Neural crest cell (in vitro differentiated cells): ENCODE measurements around the gene TPRA1. TPM values are rescaled to one million over a fixed set of nuclear protein-coding genes. Genes with fewer than 3 reads are reported as not detected.
A peak's percentile ranks its signal among the peaks of the same experiment; 100 is the strongest.

ENCODE experiments used
- DNase-seq: peaks from one replicate; pipeline ENCODE4 v3.0.0; 2021; ENCODE audit warnings: low read depth, mixed read lengths, low spot score
- H3K27ac Mint-ChIP-seq: one replicate; pipeline ENCODE4 v1.8.0; 2021; ENCODE audit warnings: mild to moderate bottlenecking, mixed read lengths; ENCODE audit not compliant: unreplicated experiment
- H3K27me3 Mint-ChIP-seq: 2 replicates; pipeline ENCODE4 v1.8.0; 2021; ENCODE audit warnings: low read depth, mild to moderate bottlenecking, mixed read lengths
- H3K36me3 Mint-ChIP-seq: 2 replicates; pipeline ENCODE4 v1.8.0; 2021; ENCODE audit warnings: low read depth, mild to moderate bottlenecking, mixed read lengths
- H3K4me1 Mint-ChIP-seq: 2 replicates; pipeline ENCODE4 v1.8.0; 2021; ENCODE audit warnings: mixed read lengths
- H3K4me3 Mint-ChIP-seq: one replicate; pipeline ENCODE4 v1.8.0; 2021; ENCODE audit warnings: mild to moderate bottlenecking, mixed read lengths
- H3K9me3 Mint-ChIP-seq: 2 replicates; pipeline ENCODE4 v1.8.0; 2021; ENCODE audit warnings: mixed read lengths
- long read RNA-seq: library from polyadenylated mRNA; unstranded; transcript quantifications from one replicate; pipeline ENCODE4 v2.0.0, GENCODE V29; 2020
- total RNA-seq: library from RNA; stranded (reverse); gene quantifications from 2 replicates; pipeline ENCODE4 v1.2.1, GENCODE V29; 2021
- TF ChIP-seq, protein P1 (sequence below): fragments of 200-600 bp; sonication (generic); conservative IDR thresholded peaks from 2 replicates; pipeline ENCODE4 v1.5.0; 2021; ENCODE audit warnings: antibody characterized with exemption, mild to moderate bottlenecking

TPRA1 gene
- 27.2 and 27.4 TPM in 2 replicates for total RNA-seq
- long read RNA-seq, partial matches to known transcripts, result 1 of 2 reads
- long read RNA-seq, other reads (novel, unspliced or antisense), result 0 of 2 reads

DNA sequence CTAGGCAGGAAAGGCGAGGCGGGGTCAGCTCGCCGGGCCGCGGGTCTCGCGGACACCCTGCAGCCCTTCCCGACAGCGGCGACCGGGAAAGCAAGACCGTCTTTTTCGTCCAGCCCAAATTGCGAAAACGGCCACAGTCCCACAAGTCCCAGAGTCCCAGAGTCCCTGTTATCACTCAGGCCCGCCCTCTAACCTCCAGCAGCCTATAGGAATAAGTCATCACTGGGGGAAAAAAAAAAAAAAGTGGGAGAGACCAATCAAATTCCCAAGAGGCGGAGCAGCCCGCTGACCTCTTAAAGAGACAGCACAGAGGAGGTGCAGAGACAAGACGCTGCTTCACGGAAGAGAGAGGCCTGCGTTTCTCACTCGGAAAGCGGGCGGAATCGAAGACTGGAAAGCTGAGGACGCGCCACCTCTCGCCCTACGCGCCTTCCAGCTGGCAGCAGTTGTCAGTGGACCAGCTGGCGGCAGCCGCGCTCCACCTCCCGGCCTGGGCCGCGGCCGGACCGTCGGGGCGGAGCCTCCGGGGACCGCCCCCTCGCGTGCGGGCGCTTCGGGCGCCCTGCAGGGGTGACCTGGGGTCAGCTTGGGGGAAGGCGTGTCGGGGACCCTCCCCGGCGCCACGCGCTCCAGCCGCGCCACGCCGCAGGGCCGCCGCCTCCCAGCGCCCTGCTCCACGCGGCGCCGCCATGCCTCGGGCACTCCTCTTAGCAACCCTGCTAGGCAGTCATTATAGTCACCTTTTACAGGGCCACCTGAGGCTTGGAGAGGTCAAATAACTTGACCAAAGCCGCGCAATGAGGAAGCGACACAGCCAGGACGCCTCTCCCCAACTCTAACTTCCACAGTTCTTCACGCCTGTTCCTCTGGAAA is at the start of gene TPRA1:
Gene TPRA1 (minus strand): TSS at position 141 of the 873 bp plus-strand sequence. CDS start 10,587 bp downstream, outside the sequence.
- no peaks in the 10 kb centered on the region for H3K9me3 Mint-ChIP-seq
- H3K36me3 Mint-ChIP-seq, result no peaks in the 10 kb centered on the region
- peak; percentile 76 for DNase-seq
- peaks cover 29% of the 10 kb centered on the region for H3K4me1 Mint-ChIP-seq
- TF ChIP-seq, protein P1, sequence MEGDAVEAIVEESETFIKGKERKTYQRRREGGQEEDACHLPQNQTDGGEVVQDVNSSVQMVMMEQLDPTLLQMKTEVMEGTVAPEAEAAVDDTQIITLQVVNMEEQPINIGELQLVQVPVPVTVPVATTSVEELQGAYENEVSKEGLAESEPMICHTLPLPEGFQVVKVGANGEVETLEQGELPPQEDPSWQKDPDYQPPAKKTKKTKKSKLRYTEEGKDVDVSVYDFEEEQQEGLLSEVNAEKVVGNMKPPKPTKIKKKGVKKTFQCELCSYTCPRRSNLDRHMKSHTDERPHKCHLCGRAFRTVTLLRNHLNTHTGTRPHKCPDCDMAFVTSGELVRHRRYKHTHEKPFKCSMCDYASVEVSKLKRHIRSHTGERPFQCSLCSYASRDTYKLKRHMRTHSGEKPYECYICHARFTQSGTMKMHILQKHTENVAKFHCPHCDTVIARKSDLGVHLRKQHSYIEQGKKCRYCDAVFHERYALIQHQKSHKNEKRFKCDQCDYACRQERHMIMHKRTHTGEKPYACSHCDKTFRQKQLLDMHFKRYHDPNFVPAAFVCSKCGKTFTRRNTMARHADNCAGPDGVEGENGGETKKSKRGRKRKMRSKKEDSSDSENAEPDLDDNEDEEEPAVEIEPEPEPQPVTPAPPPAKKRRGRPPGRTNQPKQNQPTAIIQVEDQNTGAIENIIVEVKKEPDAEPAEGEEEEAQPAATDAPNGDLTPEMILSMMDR, result no peak
- no peak within 1 kb of the TSS for H3K27ac Mint-ChIP-seq
- peak within 1 kb of the TSS; percentile 90 for H3K4me3 Mint-ChIP-seq
- H3K27me3 Mint-ChIP-seq, result peaks cover 7% of the 10 kb centered on the region

DNA sequence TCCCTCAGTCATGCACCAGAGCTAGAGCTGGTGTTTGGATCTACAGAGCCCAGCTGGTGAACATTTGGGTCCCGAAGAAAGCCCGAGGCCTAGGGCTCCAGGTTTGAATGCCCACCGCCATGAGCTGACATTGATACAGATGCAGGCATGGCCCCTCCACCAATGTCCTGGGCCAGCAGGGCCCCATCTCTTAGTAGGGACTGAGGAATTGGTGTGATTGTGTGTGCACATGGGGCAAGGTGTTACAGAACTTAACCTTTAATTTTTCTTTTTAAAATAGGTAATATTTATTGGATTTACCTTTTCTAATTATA is 49.5 kb upstream of the TPRA1 start:
- TF ChIP-seq, protein P1, result no peak
- DNase-seq, result no peak
- Mint-ChIP-seq H3K9me3 (no peaks in the 10 kb centered on the region), H3K27me3 (no peaks in the 10 kb centered on the region), H3K36me3 (peaks cover 2% of the 10 kb centered on the region), H3K27ac (no peak overlapping the region), H3K4me3 (no peak overlapping the region), H3K4me1 (peaks cover 28% of the 10 kb centered on the region)

DNA sequence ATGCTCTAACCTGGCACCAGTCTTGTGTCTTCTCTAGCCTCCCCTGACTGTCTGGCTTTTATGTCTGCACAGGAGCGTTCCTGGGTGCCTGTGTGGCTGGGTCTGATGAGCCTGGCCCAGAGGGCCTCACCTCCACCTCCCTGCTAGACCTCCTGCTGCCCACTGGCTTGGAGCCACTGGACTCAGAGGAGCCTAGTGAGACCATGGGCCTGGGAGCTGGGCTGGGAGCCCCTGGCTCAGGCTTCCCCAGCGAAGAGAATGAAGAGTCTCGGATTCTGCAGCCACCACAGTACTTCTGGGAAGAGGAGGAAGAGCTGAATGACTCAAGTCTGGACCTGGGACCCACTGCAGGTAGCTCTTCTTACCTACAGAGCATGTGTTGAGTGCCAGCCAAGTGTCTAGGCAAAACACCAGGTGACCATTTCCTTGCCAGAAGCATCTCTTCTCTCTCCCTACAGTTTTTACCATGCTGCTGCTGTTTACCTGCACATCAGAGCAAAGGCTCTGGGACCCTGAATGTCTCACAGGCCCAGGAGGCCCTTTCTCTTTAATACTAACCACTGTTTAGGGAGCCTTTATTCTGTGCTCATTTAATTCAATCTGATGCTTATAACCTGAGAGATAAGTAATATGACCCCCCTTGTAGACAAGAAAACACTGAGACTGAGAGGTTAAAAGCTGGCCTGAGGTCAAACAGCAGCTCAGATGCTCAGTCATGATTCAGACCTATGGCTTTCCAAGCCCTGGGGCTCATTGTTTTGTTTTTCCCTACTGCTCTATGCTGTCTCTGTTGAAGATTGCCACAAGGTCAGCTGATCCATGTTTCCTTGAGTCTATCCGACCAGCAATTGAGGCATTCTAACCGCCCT is 48.9 kb upstream of the TPRA1 start:
- no peak overlapping the region for H3K27ac Mint-ChIP-seq
- H3K36me3 Mint-ChIP-seq, result peaks cover 2% of the 10 kb centered on the region
- H3K9me3 Mint-ChIP-seq, result no peaks in the 10 kb centered on the region
- TF ChIP-seq, protein P1, result no peak
- H3K27me3 Mint-ChIP-seq, result no peaks in the 10 kb centered on the region
- no peak for DNase-seq
- H3K4me3 Mint-ChIP-seq, result no peak overlapping the region
- H3K4me1 Mint-ChIP-seq, result peaks cover 28% of the 10 kb centered on the region

DNA sequence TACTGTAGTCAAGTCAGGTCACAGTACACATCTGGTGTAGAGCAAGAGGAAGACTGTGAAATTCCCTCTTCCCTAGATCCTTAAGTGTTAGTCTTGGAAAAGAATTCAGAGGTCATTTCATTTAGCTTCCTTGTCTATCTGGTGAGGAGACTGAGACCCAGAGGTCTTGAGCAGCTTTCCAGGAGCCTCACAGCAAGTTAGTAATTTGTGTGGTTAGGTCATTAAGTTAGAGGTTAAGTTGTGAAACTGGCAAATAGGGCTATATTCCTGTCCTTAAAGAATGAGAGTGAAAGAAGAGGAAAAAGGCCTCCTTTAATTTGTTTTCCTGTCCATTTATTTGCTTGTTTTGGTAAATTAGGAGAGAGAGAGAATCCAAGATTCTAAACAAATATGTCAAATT is 47.4 kb upstream of the TPRA1 start:
- Mint-ChIP-seq H3K9me3 (no peaks in the 10 kb centered on the region), H3K4me3 (no peak overlapping the region), H3K4me1 (peaks cover 28% of the 10 kb centered on the region), H3K27me3 (no peaks in the 10 kb centered on the region), H3K27ac (no peak overlapping the region), H3K36me3 (peaks cover 2% of the 10 kb centered on the region)
- DNase-seq, result no peak
- TF ChIP-seq, protein P1, result no peak

DNA sequence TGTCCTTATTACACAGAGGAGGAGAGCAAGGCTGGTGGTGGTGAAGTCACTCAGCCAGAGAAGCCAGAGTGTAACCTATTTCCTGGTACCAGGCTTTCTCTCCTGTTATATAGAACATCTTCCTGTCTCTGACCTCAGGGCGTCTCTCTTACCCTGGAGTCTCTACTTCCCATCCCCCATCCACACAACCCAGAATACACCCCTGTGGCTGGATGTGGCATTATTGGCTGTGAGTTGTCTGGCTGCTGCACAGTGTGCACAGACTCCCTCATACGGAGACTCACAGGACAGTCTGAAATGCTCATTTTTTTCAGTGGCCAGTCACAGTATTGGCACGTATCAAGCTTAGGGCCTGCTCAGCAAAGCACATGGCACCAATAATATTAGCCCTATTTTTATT is 47.0 kb upstream of the TPRA1 start:
- Mint-ChIP-seq H3K27ac (no peak overlapping the region), H3K9me3 (no peaks in the 10 kb centered on the region), H3K27me3 (no peaks in the 10 kb centered on the region), H3K36me3 (peaks cover 2% of the 10 kb centered on the region), H3K4me1 (peaks cover 28% of the 10 kb centered on the region), H3K4me3 (no peak overlapping the region)
- TF ChIP-seq, protein P1, result no peak
- no peak for DNase-seq
